Measurements from ENCODE around the gene UBA7.

DNA sequence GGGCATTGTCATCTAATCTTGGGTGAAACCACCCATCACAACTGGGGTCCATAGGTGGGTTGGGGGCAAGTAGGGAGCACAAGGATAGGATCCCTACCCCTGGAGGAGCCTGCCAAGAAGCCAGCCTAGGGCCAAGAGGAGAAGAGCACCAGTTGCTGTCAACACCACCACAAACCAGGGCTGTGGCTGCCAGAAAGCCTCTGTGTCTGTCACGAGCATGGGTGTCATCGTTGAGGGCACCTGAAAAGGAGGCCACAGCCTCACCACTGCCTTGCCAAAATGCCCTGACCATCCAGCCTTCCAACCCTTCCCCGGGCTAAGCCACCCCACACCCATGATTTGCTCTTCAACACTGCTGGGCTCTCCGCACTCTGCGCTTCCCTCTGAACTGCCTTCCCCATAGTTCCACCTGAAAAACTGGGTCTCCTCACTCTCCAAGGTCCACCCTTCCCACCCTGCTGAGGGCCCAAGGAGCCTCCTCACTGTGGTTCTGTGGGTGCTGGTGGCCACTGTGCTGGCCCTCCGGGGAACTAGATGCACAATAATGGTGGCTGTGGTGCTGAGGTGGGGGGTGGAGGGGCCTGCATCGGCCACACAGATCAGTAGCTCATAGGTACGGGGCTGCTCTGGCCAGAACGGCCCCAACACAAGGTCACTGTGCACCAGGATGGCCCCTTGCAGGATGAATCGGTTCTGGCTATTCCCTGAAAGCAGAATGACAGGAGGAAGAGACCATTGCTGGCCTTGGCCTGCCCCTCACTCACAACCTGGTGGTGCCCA lies 21.2 kb downstream of the UBA7 start:
- TF ChIP-seq, protein P1, sequence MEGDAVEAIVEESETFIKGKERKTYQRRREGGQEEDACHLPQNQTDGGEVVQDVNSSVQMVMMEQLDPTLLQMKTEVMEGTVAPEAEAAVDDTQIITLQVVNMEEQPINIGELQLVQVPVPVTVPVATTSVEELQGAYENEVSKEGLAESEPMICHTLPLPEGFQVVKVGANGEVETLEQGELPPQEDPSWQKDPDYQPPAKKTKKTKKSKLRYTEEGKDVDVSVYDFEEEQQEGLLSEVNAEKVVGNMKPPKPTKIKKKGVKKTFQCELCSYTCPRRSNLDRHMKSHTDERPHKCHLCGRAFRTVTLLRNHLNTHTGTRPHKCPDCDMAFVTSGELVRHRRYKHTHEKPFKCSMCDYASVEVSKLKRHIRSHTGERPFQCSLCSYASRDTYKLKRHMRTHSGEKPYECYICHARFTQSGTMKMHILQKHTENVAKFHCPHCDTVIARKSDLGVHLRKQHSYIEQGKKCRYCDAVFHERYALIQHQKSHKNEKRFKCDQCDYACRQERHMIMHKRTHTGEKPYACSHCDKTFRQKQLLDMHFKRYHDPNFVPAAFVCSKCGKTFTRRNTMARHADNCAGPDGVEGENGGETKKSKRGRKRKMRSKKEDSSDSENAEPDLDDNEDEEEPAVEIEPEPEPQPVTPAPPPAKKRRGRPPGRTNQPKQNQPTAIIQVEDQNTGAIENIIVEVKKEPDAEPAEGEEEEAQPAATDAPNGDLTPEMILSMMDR (IDR thresholded peaks at IDR 0.05): no peak
- TF ChIP-seq POLR2A (IDR thresholded peaks at IDR 0.05): no peak
